Activated naive CD4-positive, alpha-beta T cell treated with anti-CD3 and anti-CD28 coated beads, Interleukin-2, amount 50 U/mL, for 24 hours (primary cell): Measurements from ENCODE around the gene SDK1.

ENCODE experiments used
- H3K27ac Mint-ChIP-seq: one replicate; pipeline ENCODE4 v1.8.0; 2021; ENCODE audit warnings: mild to moderate bottlenecking, mixed read lengths
- H3K27me3 Mint-ChIP-seq: one replicate; pipeline ENCODE4 v1.8.0; 2021; ENCODE audit warnings: mixed read lengths
- H3K36me3 Mint-ChIP-seq: one replicate; pipeline ENCODE4 v1.8.0; 2021; ENCODE audit warnings: mixed read lengths
- H3K4me1 Mint-ChIP-seq: one replicate; pipeline ENCODE4 v1.8.0; 2021; ENCODE audit warnings: mixed read lengths
- H3K4me3 Mint-ChIP-seq: one replicate; pipeline ENCODE4 v1.8.0; 2021; ENCODE audit warnings: mild to moderate bottlenecking, mixed read lengths
- H3K9me3 Mint-ChIP-seq: one replicate; pipeline ENCODE4 v1.8.0; 2021; ENCODE audit warnings: mixed read lengths

SDK1 gene

DNA sequence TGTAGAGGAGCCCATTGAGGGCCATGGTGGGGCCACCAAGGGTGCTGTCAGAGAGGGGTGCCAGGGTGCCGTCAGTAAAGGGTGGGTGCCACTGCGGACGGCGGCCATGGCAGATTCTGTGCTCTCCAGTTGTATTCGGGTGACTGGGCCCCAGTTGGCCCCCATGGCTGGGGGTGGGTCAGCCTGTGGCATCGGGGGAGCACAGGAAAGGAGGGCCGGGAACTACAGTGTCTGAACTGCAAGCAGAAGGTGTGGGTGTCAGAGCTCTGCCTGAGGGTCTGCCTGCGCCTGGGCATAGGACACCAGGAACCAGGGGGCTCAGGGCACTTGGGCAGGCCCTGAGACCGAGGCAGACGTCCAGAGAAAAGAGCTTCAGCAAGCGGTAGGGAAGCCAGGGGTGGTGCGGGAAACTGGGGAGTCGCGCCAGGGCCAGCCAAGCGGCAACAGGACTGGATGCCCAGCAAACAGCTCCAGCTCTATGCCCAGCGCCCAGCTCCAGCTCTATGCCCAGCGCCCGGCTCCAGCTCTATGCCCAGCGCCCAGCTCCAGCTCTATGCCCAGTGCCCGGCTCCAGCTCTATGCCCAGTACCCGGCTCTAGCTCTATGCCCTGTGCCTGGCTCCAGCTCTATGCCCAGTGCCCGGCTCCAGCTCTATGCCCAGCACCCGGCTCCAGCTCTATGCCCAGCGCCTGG lies 878.8 kb downstream of the SDK1 start:
- Mint-ChIP-seq H3K9me3 (no peaks in the 10 kb centered on the region), H3K27ac (no peak overlapping the region), H3K36me3 (no peaks in the 10 kb centered on the region), H3K4me1 (no peaks in the 10 kb centered on the region), H3K27me3 (no peaks in the 10 kb centered on the region), H3K4me3 (no peak overlapping the region)

- Mint-ChIP-seq H3K36me3 (no peaks in the 10 kb centered on the region), H3K27ac (no peak overlapping the region), H3K4me1 (no peaks in the 10 kb centered on the region), H3K4me3 (no peak overlapping the region), H3K27me3 (no peaks in the 10 kb centered on the region), H3K9me3 (no peaks in the 10 kb centered on the region)
These were observed 880.4 kb downstream of the SDK1 start for GRCh38 chr7:4181446-4181845.

- no peaks in the 10 kb centered on the region for H3K4me1 Mint-ChIP-seq
- no peaks in the 10 kb centered on the region for H3K9me3 Mint-ChIP-seq
- H3K36me3 Mint-ChIP-seq: no peaks in the 10 kb centered on the region
- H3K27me3 Mint-ChIP-seq: no peaks in the 10 kb centered on the region
- no peak overlapping the region for H3K4me3 Mint-ChIP-seq
- H3K27ac Mint-ChIP-seq: no peak overlapping the region
These were observed 881.7 kb downstream of the SDK1 start for GRCh38 chr7:4182605-4183300.

DNA sequence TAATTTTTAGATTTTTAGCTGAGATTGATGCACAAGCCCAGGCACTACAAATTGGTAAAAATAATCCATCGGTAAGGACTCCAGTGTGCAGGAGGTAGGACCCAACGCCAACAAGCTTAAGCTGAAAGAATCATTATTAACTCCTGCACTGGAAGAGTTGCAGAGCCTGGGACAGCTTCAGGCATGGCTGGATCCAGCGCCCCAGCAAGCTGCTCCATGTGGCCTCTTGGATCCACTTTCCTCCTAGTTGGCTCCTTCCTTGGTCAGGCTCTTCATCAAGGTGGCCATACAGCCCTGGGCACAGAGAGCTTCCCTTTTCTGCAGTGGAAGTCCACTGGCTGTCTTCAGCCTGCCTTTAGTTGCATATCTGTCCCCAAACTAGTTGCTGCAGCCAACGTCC lies 883.6 kb downstream of the SDK1 start:
- Mint-ChIP-seq H3K27me3 (no peaks in the 10 kb centered on the region), H3K36me3 (no peaks in the 10 kb centered on the region), H3K4me3 (no peak overlapping the region), H3K4me1 (no peaks in the 10 kb centered on the region), H3K9me3 (no peaks in the 10 kb centered on the region), H3K27ac (no peak overlapping the region)

- Mint-ChIP-seq H3K4me3 (no peak overlapping the region), H3K36me3 (no peaks in the 10 kb centered on the region), H3K9me3 (no peaks in the 10 kb centered on the region), H3K27ac (no peak overlapping the region), H3K27me3 (no peaks in the 10 kb centered on the region), H3K4me1 (no peaks in the 10 kb centered on the region)
These were observed 884.1 kb downstream of the SDK1 start for GRCh38 chr7:4185136-4185535.

- Mint-ChIP-seq H3K4me3 (no peak overlapping the region), H3K27me3 (no peaks in the 10 kb centered on the region), H3K9me3 (no peaks in the 10 kb centered on the region), H3K27ac (no peak overlapping the region), H3K4me1 (no peaks in the 10 kb centered on the region), H3K36me3 (no peaks in the 10 kb centered on the region)
These were observed 884.9 kb downstream of the SDK1 start for GRCh38 chr7:4185721-4186512.

- Mint-ChIP-seq H3K36me3 (no peaks in the 10 kb centered on the region), H3K9me3 (no peaks in the 10 kb centered on the region), H3K4me1 (no peaks in the 10 kb centered on the region)
These were observed 885.4 kb downstream of the SDK1 start for GRCh38 chr7:4186513-4186780.

DNA sequence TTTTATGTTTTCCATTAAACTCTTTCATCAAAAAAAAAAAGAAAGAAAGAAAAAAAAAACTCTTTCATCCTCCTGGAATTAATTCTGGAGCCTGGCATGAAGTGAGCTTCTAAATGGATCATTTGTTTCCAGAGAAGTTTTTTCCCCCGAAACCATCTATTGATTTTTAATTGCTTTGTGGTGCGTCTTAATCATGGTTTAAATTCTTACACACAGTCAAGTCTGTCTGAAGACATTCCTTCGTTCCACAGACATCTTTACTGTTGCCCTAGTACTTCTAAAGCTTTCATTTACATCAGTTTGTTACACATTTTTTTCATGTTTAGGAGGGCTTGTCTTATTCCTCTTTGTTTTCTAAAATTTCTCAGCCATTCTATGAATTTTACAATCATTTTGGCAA lies 887.6 kb downstream of the SDK1 start:
- no peaks in the 10 kb centered on the region for H3K4me1 Mint-ChIP-seq
- H3K36me3 Mint-ChIP-seq: no peaks in the 10 kb centered on the region
- H3K9me3 Mint-ChIP-seq: no peaks in the 10 kb centered on the region
- no peaks in the 10 kb centered on the region for H3K27me3 Mint-ChIP-seq
- H3K4me3 Mint-ChIP-seq: no peak overlapping the region
- no peak overlapping the region for H3K27ac Mint-ChIP-seq

More at GRCh38 chr7:4186513-4186780, 885.4 kb downstream of the SDK1 start:
- H3K27ac Mint-ChIP-seq: no peak overlapping the region
- H3K27me3 Mint-ChIP-seq: no peaks in the 10 kb centered on the region
- H3K4me3 Mint-ChIP-seq: no peak overlapping the region

DNA sequence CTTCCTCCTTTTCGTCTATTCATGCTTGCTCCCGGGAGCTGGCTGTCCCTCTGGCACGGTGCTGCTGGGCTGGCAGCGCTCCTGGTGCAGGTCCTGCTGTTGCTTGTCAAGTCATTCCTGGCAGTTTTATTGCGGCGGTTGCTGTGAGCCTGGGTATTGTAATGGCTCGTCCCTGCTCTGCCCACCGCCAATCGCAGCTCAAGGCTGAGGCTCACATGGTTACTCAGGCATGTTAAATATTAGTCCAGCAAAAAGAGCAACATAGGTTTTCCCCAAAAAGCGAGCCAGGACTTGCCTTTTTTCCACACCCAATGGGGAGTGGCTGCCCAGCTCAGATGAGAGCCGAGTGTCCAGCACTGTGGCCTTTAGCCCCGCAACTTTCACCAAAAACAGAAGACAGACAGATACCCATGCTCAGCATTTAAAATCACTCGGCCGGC lies 888.1 kb downstream of the SDK1 start:
- no peak overlapping the region for H3K4me3 Mint-ChIP-seq
- H3K36me3 Mint-ChIP-seq: no peaks in the 10 kb centered on the region
- H3K4me1 Mint-ChIP-seq: no peaks in the 10 kb centered on the region
- no peaks in the 10 kb centered on the region for H3K9me3 Mint-ChIP-seq
- H3K27ac Mint-ChIP-seq: no peak overlapping the region
- no peaks in the 10 kb centered on the region for H3K27me3 Mint-ChIP-seq

GRCh38 chr7:4190010-4190981 lies 889.2 kb downstream of the SDK1 start:
- Mint-ChIP-seq H3K9me3 (no peaks in the 10 kb centered on the region), H3K36me3 (no peaks in the 10 kb centered on the region), H3K27me3 (no peaks in the 10 kb centered on the region), H3K4me3 (no peak overlapping the region), H3K27ac (no peak overlapping the region), H3K4me1 (no peaks in the 10 kb centered on the region)

- Mint-ChIP-seq H3K4me1 (no peaks in the 10 kb centered on the region), H3K36me3 (no peaks in the 10 kb centered on the region), H3K27me3 (no peaks in the 10 kb centered on the region), H3K9me3 (no peaks in the 10 kb centered on the region), H3K27ac (no peak overlapping the region), H3K4me3 (no peak overlapping the region)
These were observed 890.0 kb downstream of the SDK1 start for GRCh38 chr7:4191046-4191445.

DNA sequence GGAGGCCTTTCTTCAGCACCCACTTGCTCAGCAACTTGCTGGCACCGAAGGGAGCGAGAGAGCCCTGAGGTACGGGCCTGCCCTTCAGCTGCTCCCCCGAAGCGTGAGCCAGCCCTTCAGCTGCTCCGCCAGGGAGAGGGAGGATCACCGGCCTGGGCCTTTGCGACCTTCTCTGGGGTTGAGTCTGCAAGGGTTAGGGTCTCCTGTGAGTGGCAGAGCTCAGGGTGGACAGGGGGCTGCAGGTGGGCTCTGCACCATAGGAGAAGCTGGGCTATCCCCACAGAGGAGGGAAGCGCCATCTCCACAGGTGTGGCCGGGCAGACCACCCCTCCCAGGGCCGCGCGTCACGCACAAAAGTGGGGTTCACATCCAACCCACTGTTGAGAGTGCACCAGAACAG lies 890.5 kb downstream of the SDK1 start:
- Mint-ChIP-seq H3K4me3 (no peak overlapping the region), H3K27me3 (no peaks in the 10 kb centered on the region), H3K36me3 (no peaks in the 10 kb centered on the region), H3K27ac (no peak overlapping the region), H3K9me3 (no peaks in the 10 kb centered on the region), H3K4me1 (no peaks in the 10 kb centered on the region)

DNA sequence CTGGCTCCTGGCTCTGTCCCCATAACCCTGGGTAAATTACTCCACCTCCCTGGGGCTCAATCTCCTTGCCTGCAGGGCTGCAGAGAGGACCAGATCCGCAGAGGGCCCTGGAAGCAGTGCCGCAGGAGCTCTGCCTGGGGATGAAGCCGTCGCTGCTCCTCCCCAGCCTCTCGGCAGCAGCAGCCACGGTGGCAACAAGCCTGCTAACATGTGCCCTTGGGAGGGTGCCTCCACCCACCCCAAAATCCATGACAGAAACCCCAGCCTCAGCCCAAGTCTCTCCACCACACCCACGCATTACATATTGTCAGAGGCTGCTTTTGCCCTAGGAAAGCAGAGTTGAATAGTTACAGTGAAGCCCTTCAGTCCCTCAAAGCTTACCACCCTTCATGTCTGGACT lies 894.6 kb downstream of the SDK1 start:
- Mint-ChIP-seq H3K27me3 (no peaks in the 10 kb centered on the region), H3K36me3 (no peaks in the 10 kb centered on the region), H3K9me3 (no peaks in the 10 kb centered on the region), H3K4me3 (no peak overlapping the region), H3K4me1 (no peaks in the 10 kb centered on the region), H3K27ac (no peak overlapping the region)

DNA sequence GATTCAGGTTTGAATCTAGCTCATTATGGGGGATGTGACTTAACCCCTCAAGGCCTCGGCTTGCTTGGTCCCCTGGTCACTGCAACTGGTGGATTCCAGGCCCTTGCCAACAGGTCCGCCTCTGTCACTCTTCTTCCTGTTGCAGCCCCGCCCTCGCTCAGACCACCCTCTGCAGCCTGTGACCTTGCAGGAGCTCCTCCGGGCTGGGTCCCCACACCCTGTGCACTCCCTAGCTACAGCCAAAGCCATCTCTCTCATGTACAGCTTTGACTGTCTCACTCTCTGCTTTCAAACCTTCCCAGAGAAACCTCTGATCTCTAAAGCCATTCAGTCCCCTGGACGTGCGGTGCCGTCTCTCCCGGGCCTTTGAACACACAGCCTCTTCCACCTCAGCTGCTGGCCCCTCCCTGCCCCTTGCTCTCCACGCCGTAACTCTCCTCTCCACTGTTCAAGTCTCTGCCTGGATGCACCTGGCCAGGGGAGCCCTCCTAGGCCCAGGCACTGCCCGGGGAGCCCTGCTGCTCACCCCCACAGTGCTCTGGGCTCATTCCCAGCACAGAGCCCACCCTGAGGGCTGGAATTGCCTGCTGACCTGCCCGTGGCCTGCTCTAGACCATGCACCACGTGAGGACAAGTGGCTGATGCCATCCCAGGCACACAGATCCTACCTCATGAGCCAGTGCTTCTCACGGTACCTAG lies 895.2 kb downstream of the SDK1 start:
- Mint-ChIP-seq H3K9me3 (no peaks in the 10 kb centered on the region), H3K36me3 (no peaks in the 10 kb centered on the region), H3K27me3 (no peaks in the 10 kb centered on the region), H3K27ac (no peak overlapping the region), H3K4me1 (no peaks in the 10 kb centered on the region), H3K4me3 (no peak overlapping the region)

DNA sequence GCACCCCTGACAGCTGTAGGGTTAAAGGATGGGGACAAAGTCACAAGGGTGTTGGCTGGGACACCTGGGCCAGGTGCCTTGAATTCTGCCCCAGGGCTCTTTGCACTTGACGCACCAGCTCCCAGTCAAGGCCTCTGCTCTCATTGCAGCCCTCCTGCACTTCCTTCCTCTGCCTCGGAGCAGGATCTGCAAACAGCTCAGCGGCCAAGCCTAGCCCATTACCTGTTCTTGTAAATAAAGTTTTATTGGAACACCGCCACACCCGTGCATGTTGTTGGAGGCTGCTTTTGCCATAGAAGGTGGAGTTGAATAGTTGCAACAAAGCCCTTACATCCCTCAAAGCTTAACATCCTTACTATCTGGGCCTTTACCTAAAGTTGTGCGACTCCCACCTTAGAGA lies 897.2 kb downstream of the SDK1 start:
- Mint-ChIP-seq H3K36me3 (no peaks in the 10 kb centered on the region), H3K27ac (no peak overlapping the region), H3K4me1 (no peaks in the 10 kb centered on the region)

More for the DNA sequence above, 897.2 kb downstream of the SDK1 start:
- Mint-ChIP-seq H3K9me3 (no peaks in the 10 kb centered on the region), H3K27me3 (no peaks in the 10 kb centered on the region), H3K4me3 (no peak overlapping the region)
